Suprapubic skin (tissue), 4 donors: ENCODE results near the gene NDUFB11.

ENCODE experiments used
- EP300 ChIP-seq: sonication (generic); formaldehyde crosslinking; IDR thresholded peaks from one replicate; pipeline ENCODE4 v1.6.1; 2017; ENCODE audit warnings: antibody characterized with exemption
- POLR2A ChIP-seq, 2 donors: fragments of 450-650 bp; IDR thresholded peaks; one replicate each; pipeline ENCODE4 v1.6.1; 2017; ENCODE audit warnings: antibody characterized with exemption in 2 of 2, mild to moderate bottlenecking in 2 of 2, moderate library complexity in 2 of 2
- POLR2AphosphoS5 ChIP-seq, 3 donors: sonication (generic); formaldehyde crosslinking; IDR thresholded peaks; one replicate each; pipeline ENCODE4 v1.6.1; 2017; ENCODE audit warnings: antibody characterized with exemption in 3 of 3
- TF ChIP-seq, protein P1 (sequence below), 2 donors: fragments of 200-600 bp in 1 of 2; fragments of 450-650 bp in 1 of 2; sonication (generic) in 1 of 2; IDR thresholded peaks; one replicate each; pipeline ENCODE4 v1.5.1; 2016 to 2019; ENCODE audit warnings: antibody characterized with exemption in 2 of 2, mild to moderate bottlenecking in 1 of 2, moderate library complexity in 1 of 2

DNA sequence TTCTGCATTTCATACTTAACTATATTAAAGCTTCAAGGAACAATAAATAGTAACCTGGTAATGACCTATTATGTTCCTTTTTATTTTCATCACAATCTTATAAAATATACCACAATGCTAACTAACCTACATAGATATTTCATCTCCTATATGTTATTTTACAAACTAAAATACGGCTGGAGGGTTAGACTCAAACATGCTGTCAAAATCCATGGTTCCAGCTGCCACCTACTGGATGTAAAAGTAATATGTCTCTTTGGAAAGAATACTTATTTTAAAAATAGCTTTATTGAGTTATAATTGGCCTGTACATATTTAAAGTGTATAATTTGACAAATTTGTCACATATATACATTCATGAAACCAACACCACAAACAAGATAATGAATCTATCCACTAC lies 51.3 kb downstream of the NDUFB11 start:
- TF ChIP-seq, protein P1, sequence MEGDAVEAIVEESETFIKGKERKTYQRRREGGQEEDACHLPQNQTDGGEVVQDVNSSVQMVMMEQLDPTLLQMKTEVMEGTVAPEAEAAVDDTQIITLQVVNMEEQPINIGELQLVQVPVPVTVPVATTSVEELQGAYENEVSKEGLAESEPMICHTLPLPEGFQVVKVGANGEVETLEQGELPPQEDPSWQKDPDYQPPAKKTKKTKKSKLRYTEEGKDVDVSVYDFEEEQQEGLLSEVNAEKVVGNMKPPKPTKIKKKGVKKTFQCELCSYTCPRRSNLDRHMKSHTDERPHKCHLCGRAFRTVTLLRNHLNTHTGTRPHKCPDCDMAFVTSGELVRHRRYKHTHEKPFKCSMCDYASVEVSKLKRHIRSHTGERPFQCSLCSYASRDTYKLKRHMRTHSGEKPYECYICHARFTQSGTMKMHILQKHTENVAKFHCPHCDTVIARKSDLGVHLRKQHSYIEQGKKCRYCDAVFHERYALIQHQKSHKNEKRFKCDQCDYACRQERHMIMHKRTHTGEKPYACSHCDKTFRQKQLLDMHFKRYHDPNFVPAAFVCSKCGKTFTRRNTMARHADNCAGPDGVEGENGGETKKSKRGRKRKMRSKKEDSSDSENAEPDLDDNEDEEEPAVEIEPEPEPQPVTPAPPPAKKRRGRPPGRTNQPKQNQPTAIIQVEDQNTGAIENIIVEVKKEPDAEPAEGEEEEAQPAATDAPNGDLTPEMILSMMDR (IDR thresholded peaks at IDR 0.05) = no peak
- TF ChIP-seq POLR2A (IDR thresholded peaks at IDR 0.05) (no peak), EP300 (no peak), POLR2AphosphoS5 (IDR thresholded peaks at IDR 0.05) (no peak)
